ENCODE data around the gene G6PC1. TPM values are rescaled to one million over a fixed set of nuclear protein-coding genes. Genes with fewer than 3 reads are reported as not detected.
A peak's percentile ranks its signal among the peaks of the same experiment; 100 is the strongest.
"Not testable (repeated sequence)": the region's sequence is repeated elsewhere in the genome, so short reads cannot be mapped to it uniquely, and the experiment has no call there.

Gene G6PC1
- total RNA-seq, 1 donor from 2014 or later: not detected

GRCh38 chr17:42865638-42866094, 34.9 kb upstream of the G6PC1 start:
- Histone ChIP-seq H3K27ac (peak overlapping the region; percentile 75), H3K9me3 (no peaks in the 10 kb centered on the region), H3K4me1 (peaks cover 14% of the 10 kb centered on the region), H3K27me3 (no peaks in the 10 kb centered on the region), H3K4me3 (no peak overlapping the region), H3K36me3 (no peaks in the 10 kb centered on the region)
- intact Hi-C loops (cut with DNase I): no loop called here
- DNase-seq (no peak), ATAC-seq (no peak)
- no peak for TF ChIP-seq CTCF (IDR thresholded peaks at IDR 0.05)

DNA sequence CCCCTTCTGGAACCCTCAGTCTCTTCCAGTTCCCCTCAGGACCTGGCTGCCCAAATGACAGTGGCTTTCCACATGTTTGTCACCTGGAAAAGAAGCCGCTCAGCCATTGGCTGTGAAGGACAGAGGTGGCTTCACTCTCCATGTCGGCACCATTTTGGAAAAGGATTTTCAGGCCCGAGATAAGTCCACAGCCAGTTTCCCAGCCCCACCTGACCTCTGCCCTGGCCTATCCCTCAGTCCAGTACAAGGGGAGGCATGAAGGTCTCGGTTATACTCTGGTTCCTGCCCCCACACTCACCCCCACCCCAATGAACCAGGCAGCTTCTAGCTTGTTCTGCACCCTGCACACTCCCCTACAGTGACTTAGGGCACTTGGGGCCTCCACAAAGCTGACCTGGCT, 34.4 kb upstream of the G6PC1 start:
- no peak for ATAC-seq
- H3K36me3 ChIP-seq: no peaks in the 10 kb centered on the region
- H3K27ac ChIP-seq: no peak overlapping the region

GRCh38 chr17:42866631-42867575, 33.7 kb upstream of the G6PC1 start:
- H3K9me3 ChIP-seq: no peaks in the 10 kb centered on the region
- intact Hi-C loops (cut with DNase I): no loop called here
- H3K27ac ChIP-seq: no peak overlapping the region
- ATAC-seq (no peak), DNase-seq (no peak)
- H3K4me1 ChIP-seq: peaks cover 14% of the 10 kb centered on the region
- H3K27me3 ChIP-seq: no peaks in the 10 kb centered on the region
- H3K36me3 ChIP-seq: no peaks in the 10 kb centered on the region
- no peak overlapping the region for H3K4me3 ChIP-seq
- TF ChIP-seq CTCF (IDR thresholded peaks at IDR 0.05): no peak

More for the DNA sequence above, 34.4 kb upstream of the G6PC1 start:
- Histone ChIP-seq H3K4me1 (peaks cover 14% of the 10 kb centered on the region), H3K4me3 (no peak overlapping the region), H3K9me3 (no peaks in the 10 kb centered on the region), H3K27me3 (no peaks in the 10 kb centered on the region)
- no peak for TF ChIP-seq CTCF (IDR thresholded peaks at IDR 0.05)
- intact Hi-C loops (cut with DNase I): no loop called here
- no peak for DNase-seq

- intact Hi-C loops (cut with DNase I); H3K4me3 ChIP-seq; H3K36me3 ChIP-seq; H3K27me3 ChIP-seq; DNase-seq; H3K27ac ChIP-seq; H3K9me3 ChIP-seq: not testable (repeated sequence)
- peak; percentile 8 for ATAC-seq
- peaks cover 14% of the 10 kb centered on the region for H3K4me1 ChIP-seq
These were observed 32.8 kb upstream of the G6PC1 start for GRCh38 chr17:42867694-42868261.

DNA sequence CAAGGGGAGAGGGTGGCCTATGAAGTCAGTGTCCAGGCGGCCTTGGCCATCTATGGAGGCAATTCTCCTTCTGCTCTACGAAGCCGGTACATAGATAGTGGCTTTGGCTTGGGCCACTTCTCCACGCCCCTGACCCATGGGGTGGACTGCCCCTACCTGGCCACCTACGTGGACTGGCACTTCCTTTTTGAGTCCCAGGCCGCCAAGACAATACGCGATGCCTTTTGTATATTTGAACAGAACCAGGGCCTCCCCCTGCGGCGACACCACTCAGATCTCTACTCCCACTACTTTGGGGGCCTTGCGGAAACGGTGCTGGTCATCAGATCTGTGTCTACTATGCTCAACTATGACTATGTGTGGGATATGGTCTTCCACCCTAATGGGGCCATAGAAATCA, 32.3 kb upstream of the G6PC1 start:
- no peak for TF ChIP-seq CTCF (IDR thresholded peaks at IDR 0.05)
- Histone ChIP-seq H3K4me3 (no peak overlapping the region), H3K36me3 (no peaks in the 10 kb centered on the region), H3K9me3 (no peaks in the 10 kb centered on the region), H3K4me1 (peaks cover 13% of the 10 kb centered on the region), H3K27ac (no peak overlapping the region), H3K27me3 (no peaks in the 10 kb centered on the region)
- intact Hi-C loops (cut with DNase I): no loop called here
- DNase-seq: no peak
- no peak for ATAC-seq

- ATAC-seq: no peak
- intact Hi-C loops (cut with DNase I): no loop called here
These were observed 29.0 kb upstream of the G6PC1 start for GRCh38 chr17:42871647-42872046.

More at GRCh38 chr17:42871647-42872046, 29.0 kb upstream of the G6PC1 start:
- DNase-seq: no peak
- Histone ChIP-seq H3K4me1 (no peaks in the 10 kb centered on the region), H3K4me3 (no peak overlapping the region), H3K27ac (no peak overlapping the region), H3K27me3 (no peaks in the 10 kb centered on the region), H3K9me3 (no peaks in the 10 kb centered on the region), H3K36me3 (no peaks in the 10 kb centered on the region)
- no peak for TF ChIP-seq CTCF (IDR thresholded peaks at IDR 0.05)

Data from upper lobe of right lung (tissue), 1 donor.